Right lobe of liver (tissue), 4 donors: ENCODE measurements around the gene PDE4A.

Experiments used
- POLR2A ChIP-seq: fragments of 450-650 bp; IDR thresholded peaks from one replicate; pipeline ENCODE4 v1.6.1; 2017; ENCODE audit warnings: antibody characterized with exemption, mild to moderate bottlenecking
- TF ChIP-seq, protein P1 (sequence below), 4 donors: fragments of 200-600 bp in 3 of 4; fragments of 450-650 bp in 1 of 4; IDR thresholded peaks; one replicate each; pipeline versions ENCODE4 v1.5.1 to v1.8.0; 2016 to 2022; ENCODE audit warnings: antibody characterized with exemption in 4 of 4, mild to moderate bottlenecking in 2 of 4
- donor health status: DM: no; HTN: no; CAD: no.
- donor health status: DM: no; HTN: no; CAD: no.
- donor health status: DM: no; HTN: yes; CAD: no.

DNA sequence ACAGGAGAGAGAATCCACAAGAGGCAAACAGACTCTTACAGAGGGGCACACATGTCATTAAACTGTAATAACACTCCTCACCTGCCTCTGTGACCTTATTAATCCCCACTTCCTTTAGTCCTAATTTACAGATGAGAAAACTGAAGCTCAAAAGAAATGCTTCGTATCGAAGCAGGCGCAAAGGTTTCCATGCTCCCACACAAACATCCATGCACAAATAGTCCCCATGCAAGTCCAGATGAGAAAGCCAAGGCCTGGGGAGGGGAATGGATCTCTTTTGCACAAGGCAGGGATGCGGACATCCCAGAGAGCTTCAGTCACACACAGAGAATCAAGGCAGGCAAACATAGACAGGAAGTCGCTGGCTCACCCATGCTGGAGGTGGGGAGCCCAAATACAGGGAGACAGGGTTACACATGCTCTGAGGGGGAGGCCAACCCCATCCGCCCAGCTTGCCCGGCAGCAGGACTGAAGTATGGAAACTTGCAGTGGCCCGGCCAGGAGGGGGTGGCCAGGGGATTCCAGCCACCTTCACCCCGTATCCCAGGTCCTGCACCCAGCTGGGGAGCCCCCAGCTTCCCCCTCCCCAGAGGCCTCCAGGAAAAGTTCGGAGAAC lies 96.4 kb downstream of the PDE4A start:
- TF ChIP-seq, protein P1, sequence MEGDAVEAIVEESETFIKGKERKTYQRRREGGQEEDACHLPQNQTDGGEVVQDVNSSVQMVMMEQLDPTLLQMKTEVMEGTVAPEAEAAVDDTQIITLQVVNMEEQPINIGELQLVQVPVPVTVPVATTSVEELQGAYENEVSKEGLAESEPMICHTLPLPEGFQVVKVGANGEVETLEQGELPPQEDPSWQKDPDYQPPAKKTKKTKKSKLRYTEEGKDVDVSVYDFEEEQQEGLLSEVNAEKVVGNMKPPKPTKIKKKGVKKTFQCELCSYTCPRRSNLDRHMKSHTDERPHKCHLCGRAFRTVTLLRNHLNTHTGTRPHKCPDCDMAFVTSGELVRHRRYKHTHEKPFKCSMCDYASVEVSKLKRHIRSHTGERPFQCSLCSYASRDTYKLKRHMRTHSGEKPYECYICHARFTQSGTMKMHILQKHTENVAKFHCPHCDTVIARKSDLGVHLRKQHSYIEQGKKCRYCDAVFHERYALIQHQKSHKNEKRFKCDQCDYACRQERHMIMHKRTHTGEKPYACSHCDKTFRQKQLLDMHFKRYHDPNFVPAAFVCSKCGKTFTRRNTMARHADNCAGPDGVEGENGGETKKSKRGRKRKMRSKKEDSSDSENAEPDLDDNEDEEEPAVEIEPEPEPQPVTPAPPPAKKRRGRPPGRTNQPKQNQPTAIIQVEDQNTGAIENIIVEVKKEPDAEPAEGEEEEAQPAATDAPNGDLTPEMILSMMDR (IDR thresholded peaks at IDR 0.05) = no peak
- no peak for TF ChIP-seq POLR2A
